Loucy (cell line): Measurements from ENCODE around the gene SCD5.

Source experiments
- CTCF ChIP-seq: fragments of 200-600 bp; sonication (generic); conservative IDR thresholded peaks from 2 replicates; pipeline ENCODE4 v1.5.1; 2014; ENCODE audit warnings: mild to moderate bottlenecking, antibody characterized with exemption, low read length
- EZH2phosphoT487 ChIP-seq: fragments of 200-600 bp; IDR thresholded peaks from 2 replicates; pipeline ENCODE4 v1.6.1; 2018; ENCODE audit warnings: antibody characterized with exemption, mild to moderate bottlenecking, moderate library complexity, borderline replicate concordance

- no peak for TF ChIP-seq CTCF
- no peak for TF ChIP-seq EZH2phosphoT487
These were observed 116.8 kb downstream of the SCD5 start for GRCh38 chr4:82681754-82682153.
